HG03060 (cell line): ENCODE data around the gene PPP1CA.

Experiments
- ATAC-seq: cut with Tn5 transposase; IDR thresholded peaks from one replicate; pipeline ENCODE4 v1.9.1; 2021; ENCODE audit warnings: low read depth, moderate number of reproducible peaks; ENCODE audit not compliant: unreplicated experiment

Gene PPP1CA

DNA sequence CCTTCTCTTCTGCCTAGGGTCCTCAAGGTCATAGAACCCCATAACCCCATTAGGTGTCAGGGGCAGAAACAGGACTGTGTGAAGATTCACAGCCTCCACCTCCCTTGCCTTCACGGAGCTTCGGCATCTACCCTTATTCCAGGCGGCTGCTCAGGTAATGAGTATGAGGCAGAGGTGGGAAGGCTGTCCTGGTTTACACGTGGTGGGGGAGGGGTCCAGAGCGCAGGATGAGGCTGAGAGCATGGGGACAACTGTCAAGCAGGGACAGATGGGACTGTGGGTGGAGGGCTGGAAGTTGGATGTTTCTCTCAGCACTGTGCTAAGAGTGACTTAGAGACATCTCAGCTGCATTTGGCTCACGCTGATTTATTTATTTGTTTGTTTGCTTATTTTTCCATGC, 14.1 kb downstream of the PPP1CA start:
- no peak for ATAC-seq

- ATAC-seq = no peak
Observed at GRCh38 chr11:67387069-67387468, 14.6 kb downstream of the PPP1CA start.

DNA sequence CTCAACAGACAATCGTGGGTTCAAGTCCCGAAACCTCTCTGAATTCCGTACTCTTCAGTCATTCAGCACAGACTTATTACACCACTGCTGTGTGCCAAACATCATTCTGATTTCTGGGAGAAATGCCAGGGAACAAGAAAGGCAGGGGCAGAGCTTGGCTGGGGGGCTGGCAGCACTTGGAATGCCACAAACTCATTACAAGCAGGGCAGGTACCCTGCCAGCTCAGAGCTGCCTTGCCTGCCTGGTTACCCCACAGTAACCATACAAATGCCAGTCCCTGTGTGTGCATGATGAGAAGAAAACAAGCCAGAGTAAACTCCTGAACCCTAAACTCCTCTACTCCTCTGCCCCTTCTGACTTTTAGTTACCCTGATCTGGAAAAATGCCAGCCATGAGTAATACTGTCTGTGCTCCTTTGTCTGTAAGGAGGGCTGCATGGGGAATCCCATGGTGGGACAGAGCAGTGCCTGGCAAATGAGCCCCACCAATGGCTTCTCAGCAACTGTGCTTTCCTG, 16.7 kb downstream of the PPP1CA start:
- ATAC-seq = no peak

GRCh38 chr11:67382276-67383136, 19.2 kb downstream of the PPP1CA start:
- no peak for ATAC-seq

DNA sequence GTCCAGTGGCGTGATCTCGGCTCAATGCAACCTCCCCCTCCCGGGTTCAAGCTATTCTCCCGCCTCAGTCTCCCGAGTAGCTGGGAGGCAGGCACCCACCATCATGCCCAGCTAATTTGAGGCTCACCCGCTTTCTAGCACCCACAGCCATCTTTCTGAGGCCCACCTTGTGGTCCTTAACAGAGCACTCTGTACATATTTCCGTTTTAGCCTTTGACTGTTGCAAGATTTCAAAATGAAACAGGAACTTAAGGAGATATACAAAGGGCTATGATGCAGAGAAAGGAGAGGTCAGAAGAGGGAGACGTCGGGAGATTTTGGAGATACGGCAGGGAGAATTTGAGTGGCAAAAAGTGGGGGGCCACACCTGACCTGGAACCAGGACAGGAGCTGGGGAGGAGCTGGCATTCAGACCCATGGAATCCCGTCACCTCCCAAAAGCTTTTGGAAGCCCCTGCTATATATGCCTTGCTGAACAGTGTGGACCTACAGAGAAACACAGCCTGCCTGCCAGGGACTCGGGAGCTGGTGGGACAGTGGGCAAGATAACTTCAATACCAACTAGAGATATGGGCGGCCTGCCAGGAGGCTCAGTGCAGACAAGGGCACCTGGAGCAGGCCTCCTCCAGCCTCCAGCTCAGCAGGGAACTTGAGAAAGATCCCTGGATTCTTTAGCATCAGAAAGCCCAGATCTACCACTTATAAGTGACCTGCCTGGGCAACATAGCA, 20.2 kb downstream of the PPP1CA start:
- no peak for ATAC-seq

DNA sequence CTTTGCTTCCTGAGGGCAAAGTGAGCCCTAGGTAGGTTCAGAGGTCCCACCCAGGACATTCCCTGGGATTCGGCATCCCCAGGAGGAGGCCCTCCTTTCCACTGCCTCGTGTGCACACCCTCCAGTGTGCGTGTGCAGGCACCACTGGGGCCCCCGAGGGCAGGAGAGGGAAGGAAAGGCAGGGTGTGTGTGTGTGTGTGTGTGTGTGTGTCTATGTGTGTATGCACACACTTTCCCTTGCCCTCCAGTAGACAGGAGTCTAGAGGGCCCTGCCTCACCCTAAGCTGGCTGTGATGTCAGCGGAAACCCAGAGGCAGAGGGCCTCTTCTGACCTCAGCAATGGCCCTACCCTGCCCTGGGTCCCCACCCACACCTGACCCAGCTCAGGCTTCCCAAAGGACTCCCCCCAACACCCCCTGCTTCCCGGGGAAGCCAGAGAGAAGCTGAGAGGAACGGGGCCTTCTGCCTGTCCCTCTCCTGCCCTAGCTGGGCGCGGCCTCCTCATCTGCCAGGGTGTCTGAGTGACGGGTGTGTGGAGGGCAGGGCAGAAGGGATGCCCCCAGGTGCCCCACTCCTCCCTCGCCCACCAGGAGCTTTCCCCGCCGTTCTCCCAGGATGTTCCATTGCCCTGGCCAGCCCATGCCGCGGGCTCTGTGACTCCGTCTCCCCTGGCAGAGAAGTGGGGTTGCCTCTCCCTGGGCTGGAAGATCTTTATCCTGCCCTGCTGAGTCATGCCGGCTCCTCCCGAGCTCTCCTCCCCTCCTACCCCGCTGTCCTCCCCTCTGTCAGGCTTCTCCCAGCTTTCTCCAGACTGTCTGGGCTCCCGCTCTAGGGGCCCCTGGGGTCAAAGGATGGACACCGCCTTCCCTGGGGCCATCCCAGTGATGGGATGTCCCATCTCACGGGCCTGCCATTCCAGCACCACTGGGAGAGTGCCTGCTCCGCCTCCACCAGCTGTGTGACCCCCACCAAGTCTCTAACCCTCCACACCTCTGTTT, 22.3 kb downstream of the PPP1CA start:
- ATAC-seq = no peak

- no peak for ATAC-seq
Observed at GRCh38 chr11:67378544-67378943, 23.1 kb downstream of the PPP1CA start.

GRCh38 chr11:67376873-67377808, 24.5 kb downstream of the PPP1CA start:
- ATAC-seq = no peak

DNA sequence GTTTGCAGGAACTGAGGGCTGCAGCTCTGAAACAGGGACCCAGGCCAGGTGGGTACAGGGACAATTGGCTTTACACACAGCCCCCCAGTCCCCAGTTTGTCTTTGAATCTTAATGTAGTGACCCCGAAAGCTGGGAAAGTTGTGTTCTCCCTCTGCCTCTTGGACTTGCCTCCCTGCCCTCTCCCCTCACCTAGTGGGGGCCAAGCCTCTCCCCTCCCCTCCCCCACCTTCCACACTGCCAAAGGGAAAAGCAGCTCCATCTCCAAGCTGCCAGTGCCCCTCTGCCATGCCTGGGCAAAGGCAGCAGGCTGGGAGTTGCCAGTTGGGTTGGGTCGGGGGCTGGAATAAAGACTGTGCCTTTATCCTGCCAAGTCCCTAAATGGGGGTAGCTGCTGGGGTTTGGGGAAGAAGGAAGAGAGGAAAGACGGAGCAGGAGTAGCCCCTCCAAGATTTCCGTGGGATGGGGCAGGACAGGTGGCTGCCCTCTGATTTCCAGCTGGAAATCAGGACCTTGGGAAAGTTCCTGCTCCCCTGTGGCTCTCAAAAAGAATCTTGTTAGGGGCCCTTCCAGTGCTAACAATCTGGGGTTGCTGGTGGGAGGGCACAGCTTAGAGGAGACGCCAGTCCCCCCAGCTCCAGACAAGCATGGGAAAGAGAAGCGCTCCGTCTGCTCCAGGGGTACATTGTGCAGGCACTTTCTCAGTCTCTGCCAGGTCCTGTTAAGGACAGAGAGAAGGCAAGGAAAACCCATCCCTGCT, 25.4 kb downstream of the PPP1CA start:
- ATAC-seq = no peak

DNA sequence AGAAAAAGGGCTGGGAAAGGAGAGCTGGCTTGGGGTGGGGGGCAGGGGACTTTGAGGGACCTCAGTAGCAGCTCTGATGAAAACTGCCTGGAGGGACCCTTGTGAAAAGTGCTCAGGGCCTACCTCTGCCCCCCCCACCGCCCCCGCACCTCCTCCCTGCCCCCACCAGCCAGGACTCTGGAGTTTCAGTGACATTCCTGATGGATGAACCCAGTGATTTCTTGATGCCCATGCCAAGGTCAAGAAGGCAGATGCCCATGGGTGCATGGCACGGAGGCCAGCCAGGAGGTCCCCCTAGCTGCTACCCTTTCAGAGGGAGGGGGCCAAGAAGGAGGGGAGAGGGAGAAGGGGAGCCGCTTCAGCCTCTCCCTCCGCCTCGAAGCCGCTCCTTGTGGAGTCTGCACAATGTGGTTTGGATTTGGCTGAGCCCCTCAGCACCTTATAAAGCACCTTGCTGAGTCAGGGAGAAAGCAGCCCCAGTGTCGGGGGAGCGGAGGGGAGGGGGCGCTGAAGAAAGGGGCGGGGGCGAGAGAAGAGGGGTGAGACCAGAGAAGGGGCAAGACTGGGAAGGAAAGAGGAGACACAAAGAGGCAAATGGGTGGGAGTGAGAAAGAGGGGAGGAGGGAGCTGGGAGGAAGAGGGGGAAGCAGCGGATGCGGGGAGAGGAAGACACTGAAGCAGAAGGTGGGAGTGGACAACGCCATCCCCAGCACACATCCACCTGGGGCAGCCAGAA, 26.2 kb downstream of the PPP1CA start:
- no peak for ATAC-seq

- ATAC-seq = no peak
Observed at GRCh38 chr11:67374571-67375281, 26.9 kb downstream of the PPP1CA start.

- no peak for ATAC-seq
Observed at GRCh38 chr11:67373648-67374570, 27.7 kb downstream of the PPP1CA start.

- ATAC-seq = no peak
Observed at GRCh38 chr11:67372993-67373647, 28.5 kb downstream of the PPP1CA start, which contains the start of gene CLCF1. CLCF1 (minus strand) TSS chr11:67373598; CDS start chr11:67373539, 59 bp downstream.

DNA sequence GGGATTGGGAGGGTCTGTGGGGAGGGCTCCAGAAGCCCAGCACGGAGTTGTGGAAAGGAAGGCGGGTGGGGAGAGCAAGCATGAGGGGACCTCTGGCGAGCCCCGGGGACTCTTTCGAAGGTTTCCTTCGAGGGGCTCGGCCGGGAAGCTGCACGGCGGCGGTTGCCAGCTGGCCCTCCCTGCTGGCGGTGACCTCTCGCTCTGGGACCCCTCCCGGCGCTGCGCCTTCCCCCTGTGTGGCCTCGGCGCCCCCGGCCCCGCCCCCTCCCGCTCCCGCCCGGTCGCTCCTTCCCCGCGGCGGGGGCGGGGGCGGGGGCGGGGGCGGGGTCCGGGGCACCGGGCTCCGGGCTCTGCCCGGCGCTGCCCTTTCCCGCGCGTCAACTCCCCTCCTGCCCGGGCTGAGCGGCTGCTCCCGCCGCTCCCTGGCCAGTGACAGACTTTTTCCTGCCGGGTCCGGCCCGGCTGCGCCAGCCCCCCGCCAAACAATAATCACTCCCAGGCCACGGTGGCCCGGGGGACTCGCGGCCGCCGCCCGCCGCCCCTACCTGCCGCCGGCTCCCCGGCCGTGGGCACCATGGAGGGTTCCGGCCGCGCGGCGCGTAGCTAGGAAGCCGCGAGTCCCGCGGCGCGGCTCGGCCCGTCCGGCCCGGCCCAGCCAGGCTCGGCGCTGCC, 29.2 kb downstream of the PPP1CA start:
- ATAC-seq = no peak

- no peak for ATAC-seq
Observed at GRCh38 chr11:67371911-67372320, 29.7 kb downstream of the PPP1CA start.
